Parathyroid adenoma (tissue), 2 donors: ENCODE measurements around the gene CDC14B.

ENCODE experiments used
- H2AFZ ChIP-seq: fragments of 300-600 bp; sonication (generic); one replicate; pipeline ENCODE4 v1.7.0; 2017; ENCODE audit warnings: antibody characterized with exemption, mild to moderate bottlenecking
- H3K27ac ChIP-seq: fragments of 300-600 bp; sonication (generic); one replicate; pipeline ENCODE4 v1.7.0; 2017
- H3K27me3 ChIP-seq: fragments of 300-600 bp; sonication (generic); one replicate; pipeline ENCODE4 v1.7.0; 2017; ENCODE audit warnings: low read length; ENCODE audit not compliant: control insufficient read depth, insufficient read depth
- H3K36me3 ChIP-seq: fragments of 300-600 bp; sonication (generic); one replicate; pipeline ENCODE4 v1.7.0; 2017; ENCODE audit warnings: low read length; ENCODE audit not compliant: control insufficient read depth, insufficient read depth
- H3K4me1 ChIP-seq: fragments of 300-600 bp; sonication (generic); one replicate; pipeline ENCODE4 v1.7.0; 2017; ENCODE audit warnings: control low read depth
- H3K4me2 ChIP-seq: fragments of 300-600 bp; sonication (generic); one replicate; pipeline ENCODE4 v1.7.0; 2017; ENCODE audit warnings: low read length
- H3K4me3 ChIP-seq: fragments of 300-600 bp; sonication (generic); one replicate; pipeline ENCODE4 v1.7.0; 2017; ENCODE audit warnings: low read depth, low read length
- H3K79me2 ChIP-seq: fragments of 300-600 bp; sonication (generic); one replicate; pipeline ENCODE4 v1.7.0; 2017; ENCODE audit warnings: control low read depth
- H3K9ac ChIP-seq: fragments of 300-600 bp; sonication (generic); one replicate; pipeline ENCODE4 v1.7.0; 2017; ENCODE audit warnings: mild to moderate bottlenecking
- H3K9me3 ChIP-seq: fragments of 300-600 bp; sonication (generic); one replicate; pipeline ENCODE4 v1.7.0; 2017; ENCODE audit warnings: low read length; ENCODE audit not compliant: control insufficient read depth
- TF ChIP-seq, protein P1 (sequence below): fragments of 300-600 bp; sonication (generic); IDR thresholded peaks from one replicate; pipeline ENCODE4 v1.7.0; 2017; ENCODE audit warnings: antibody characterized with exemption, mild to moderate bottlenecking
- donor health status: primary hyperparathyroidism.

Gene CDC14B

DNA sequence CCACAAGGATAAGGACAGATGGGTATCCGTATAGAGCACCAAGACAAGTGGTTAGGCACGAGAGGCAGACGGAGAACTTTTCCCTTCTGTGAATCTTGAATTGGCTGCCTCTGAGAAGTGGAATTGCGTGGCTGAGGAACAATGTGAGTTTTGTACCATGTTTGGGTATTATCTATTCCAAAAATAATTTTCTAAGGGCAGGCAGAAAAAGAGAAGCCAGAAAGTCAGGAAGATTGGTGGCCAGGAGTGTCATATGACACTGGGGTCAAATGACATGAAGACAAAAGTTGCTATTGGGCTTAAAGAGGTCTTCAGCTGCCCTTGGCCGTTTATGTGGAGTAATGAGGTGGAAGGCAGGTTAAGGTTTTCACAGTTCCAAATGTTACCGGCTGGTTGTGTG is 155.2 kb downstream of the CDC14B start:
- no peaks in the 10 kb centered on the region for H3K79me2 ChIP-seq
- H3K4me3 ChIP-seq, result no peak overlapping the region
- H3K9ac ChIP-seq, result no peak overlapping the region
- peak overlapping the region; percentile 17 for H2AFZ ChIP-seq
- H3K4me1 ChIP-seq, result peaks cover 4% of the 10 kb centered on the region
- H3K4me2 ChIP-seq, result no peak overlapping the region
- H3K36me3 ChIP-seq, result no peaks in the 10 kb centered on the region
- TF ChIP-seq, protein P1, sequence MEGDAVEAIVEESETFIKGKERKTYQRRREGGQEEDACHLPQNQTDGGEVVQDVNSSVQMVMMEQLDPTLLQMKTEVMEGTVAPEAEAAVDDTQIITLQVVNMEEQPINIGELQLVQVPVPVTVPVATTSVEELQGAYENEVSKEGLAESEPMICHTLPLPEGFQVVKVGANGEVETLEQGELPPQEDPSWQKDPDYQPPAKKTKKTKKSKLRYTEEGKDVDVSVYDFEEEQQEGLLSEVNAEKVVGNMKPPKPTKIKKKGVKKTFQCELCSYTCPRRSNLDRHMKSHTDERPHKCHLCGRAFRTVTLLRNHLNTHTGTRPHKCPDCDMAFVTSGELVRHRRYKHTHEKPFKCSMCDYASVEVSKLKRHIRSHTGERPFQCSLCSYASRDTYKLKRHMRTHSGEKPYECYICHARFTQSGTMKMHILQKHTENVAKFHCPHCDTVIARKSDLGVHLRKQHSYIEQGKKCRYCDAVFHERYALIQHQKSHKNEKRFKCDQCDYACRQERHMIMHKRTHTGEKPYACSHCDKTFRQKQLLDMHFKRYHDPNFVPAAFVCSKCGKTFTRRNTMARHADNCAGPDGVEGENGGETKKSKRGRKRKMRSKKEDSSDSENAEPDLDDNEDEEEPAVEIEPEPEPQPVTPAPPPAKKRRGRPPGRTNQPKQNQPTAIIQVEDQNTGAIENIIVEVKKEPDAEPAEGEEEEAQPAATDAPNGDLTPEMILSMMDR, result no peak
- H3K27ac ChIP-seq, result peak overlapping the region; percentile 39
- H3K27me3 ChIP-seq, result no peaks in the 10 kb centered on the region
- no peaks in the 10 kb centered on the region for H3K9me3 ChIP-seq

DNA sequence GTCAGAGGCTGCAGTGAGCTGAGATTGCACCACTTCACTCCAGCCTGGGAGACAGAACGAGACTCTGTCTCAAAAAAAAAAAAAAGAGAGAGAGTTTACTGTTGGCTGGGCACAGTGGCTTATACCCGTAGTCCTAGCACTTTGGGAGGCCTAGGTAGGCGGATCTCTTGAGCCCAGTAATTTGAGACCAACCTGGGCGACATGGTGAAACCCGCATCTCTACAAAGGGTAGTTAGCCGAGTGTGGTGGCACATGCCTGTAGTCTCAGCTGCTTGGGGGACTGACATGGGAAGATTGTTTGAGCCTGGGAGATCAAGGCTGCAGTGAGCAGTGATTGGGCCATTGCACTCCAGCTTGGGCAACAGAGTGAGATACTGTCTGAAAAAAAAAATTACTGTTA is 157.1 kb downstream of the CDC14B start:
- Histone ChIP-seq H3K9ac (no peak overlapping the region), H3K4me2 (no peak overlapping the region), H3K27me3 (no peaks in the 10 kb centered on the region), H3K9me3 (no peaks in the 10 kb centered on the region), H3K4me1 (peaks cover 4% of the 10 kb centered on the region), H2AFZ (no peak overlapping the region), H3K36me3 (no peaks in the 10 kb centered on the region), H3K27ac (no peak overlapping the region), H3K4me3 (no peak overlapping the region), H3K79me2 (no peaks in the 10 kb centered on the region)
- TF ChIP-seq, protein P1, result no peak

- TF ChIP-seq, protein P1, result no peak
- H3K9me3 ChIP-seq, result no peaks in the 10 kb centered on the region
- H3K9ac ChIP-seq, result no peak overlapping the region
- H3K36me3 ChIP-seq, result no peaks in the 10 kb centered on the region
- no peak overlapping the region for H3K4me2 ChIP-seq
- H3K27ac ChIP-seq, result no peak overlapping the region
- H3K79me2 ChIP-seq, result no peaks in the 10 kb centered on the region
- H3K27me3 ChIP-seq, result no peaks in the 10 kb centered on the region
- H2AFZ ChIP-seq, result no peak overlapping the region
- H3K4me1 ChIP-seq, result peaks cover 4% of the 10 kb centered on the region
- no peak overlapping the region for H3K4me3 ChIP-seq
Observed at GRCh38 chr9:96461336-96461735, 158.3 kb downstream of the CDC14B start.

GRCh38 chr9:96460882-96461281 is 158.8 kb downstream of the CDC14B start:
- no peaks in the 10 kb centered on the region for H3K27me3 ChIP-seq
- no peak overlapping the region for H3K4me3 ChIP-seq
- no peaks in the 10 kb centered on the region for H3K79me2 ChIP-seq
- no peak overlapping the region for H3K27ac ChIP-seq
- TF ChIP-seq, protein P1, result no peak
- H3K9ac ChIP-seq, result no peak overlapping the region
- H3K9me3 ChIP-seq, result no peaks in the 10 kb centered on the region
- H3K36me3 ChIP-seq, result no peaks in the 10 kb centered on the region
- no peak overlapping the region for H2AFZ ChIP-seq
- H3K4me2 ChIP-seq, result no peak overlapping the region
- H3K4me1 ChIP-seq, result peaks cover 4% of the 10 kb centered on the region

GRCh38 chr9:96460470-96460869 is 159.2 kb downstream of the CDC14B start:
- H3K4me3 ChIP-seq, result no peak overlapping the region
- H3K79me2 ChIP-seq, result no peaks in the 10 kb centered on the region
- H3K36me3 ChIP-seq, result no peaks in the 10 kb centered on the region
- no peaks in the 10 kb centered on the region for H3K27me3 ChIP-seq
- TF ChIP-seq, protein P1, result no peak
- no peak overlapping the region for H3K27ac ChIP-seq
- H3K9me3 ChIP-seq, result no peaks in the 10 kb centered on the region
- H3K9ac ChIP-seq, result no peak overlapping the region
- no peak overlapping the region for H3K4me2 ChIP-seq
- peaks cover 4% of the 10 kb centered on the region for H3K4me1 ChIP-seq
- H2AFZ ChIP-seq, result no peak overlapping the region
